BE2C (cell line): ENCODE data around the gene SLC22A3.

Experiments
- DNase-seq: peaks from one replicate; pipeline ENCODE4 v3.0.0-alpha.2; 2020
- H3K27me3 ChIP-seq: fragments of 250-450 bp; sonication (Bioruptor Pico); 2 replicates; pipeline ENCODE4 v1.5.1; 2020; ENCODE audit warnings: mild to moderate bottlenecking
- H3K36me3 ChIP-seq: fragments of 250-450 bp; sonication (Bioruptor Pico); 2 replicates; pipeline ENCODE4 v1.5.1; 2020; ENCODE audit warnings: mild to moderate bottlenecking
- H3K4me1 ChIP-seq: fragments of 250-450 bp; sonication (Bioruptor Pico); 2 replicates; pipeline ENCODE4 v1.5.1; 2020
- H3K4me3 ChIP-seq: 2 replicates; pipeline ENCODE4 v1.5.1; 2011; ENCODE audit warnings: low read depth, low read length
- H3K9me3 ChIP-seq: fragments of 250-450 bp; sonication (Bioruptor Pico); 2 replicates; pipeline ENCODE4 v1.5.1; 2020
- CTCF ChIP-seq: IDR thresholded peaks from 2 replicates; pipeline ENCODE4 v1.5.1; 2012; ENCODE audit warnings: mild to moderate bottlenecking, low read depth, low read length

Gene SLC22A3

DNA sequence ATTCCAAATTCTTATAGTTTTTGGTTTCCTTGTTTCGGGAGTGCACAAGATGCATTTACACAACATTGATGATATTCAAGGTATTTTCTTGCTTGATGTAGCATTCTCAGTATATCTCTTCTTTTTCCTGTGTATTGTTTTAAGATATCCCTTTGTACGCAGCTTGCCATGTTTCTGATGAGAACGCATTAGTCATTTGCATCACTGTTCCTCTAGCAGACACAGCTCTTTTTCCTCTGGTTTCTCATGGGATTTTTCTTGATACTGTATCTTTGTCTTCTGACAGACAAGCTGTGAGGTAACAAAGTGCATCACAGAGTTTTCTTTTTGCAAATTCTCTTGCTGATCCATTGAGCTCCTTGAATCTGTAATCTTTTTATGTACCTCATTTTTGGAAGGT is 146.4 kb downstream of the SLC22A3 start:
- Histone ChIP-seq H3K27me3 (no peaks in the 10 kb centered on the region), H3K36me3 (no peaks in the 10 kb centered on the region), H3K4me1 (no peaks in the 10 kb centered on the region), H3K9me3 (no peaks in the 10 kb centered on the region), H3K4me3 (no peak overlapping the region)
- DNase-seq = no peak
- no peak for TF ChIP-seq CTCF

DNA sequence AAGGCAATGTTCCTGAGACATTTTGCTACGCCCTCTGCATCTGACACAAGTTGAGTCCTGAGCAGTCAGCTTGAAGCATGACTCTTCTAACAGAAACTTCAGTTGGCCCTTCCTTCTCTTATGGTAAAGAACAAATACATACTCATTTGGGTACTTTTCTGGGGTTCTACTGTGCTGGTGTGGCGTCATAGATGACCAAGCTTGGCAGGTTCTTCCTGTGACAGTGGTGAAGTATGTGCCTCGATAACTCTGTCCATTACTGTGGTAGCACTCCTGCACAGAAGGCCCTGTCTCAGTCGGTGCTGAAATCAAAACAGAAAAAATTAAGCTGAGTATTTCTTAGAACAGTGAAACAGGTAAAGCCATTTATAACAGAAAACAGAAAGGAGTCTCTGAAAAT is 152.5 kb downstream of the SLC22A3 start:
- Histone ChIP-seq H3K4me3 (no peak overlapping the region), H3K36me3 (no peaks in the 10 kb centered on the region), H3K9me3 (no peaks in the 10 kb centered on the region), H3K4me1 (no peaks in the 10 kb centered on the region), H3K27me3 (no peaks in the 10 kb centered on the region)
- no peak for TF ChIP-seq CTCF
- no peak for DNase-seq
